Heart left ventricle (tissue), 13 donors: ENCODE results near the gene MIF.

Experiments
- CTCF ChIP-seq, 12 donors: fragments of 200-600 bp; sonication (generic) in 4 of 12; IDR thresholded peaks; one replicate each; pipeline versions ENCODE4 v1.5.0 to v1.8.0; 2018 to 2022; ENCODE audit warnings: antibody characterized with exemption in 12 of 12, mild to moderate bottlenecking in 5 of 12
- POLR2A ChIP-seq, 2 donors: fragments of 450-650 bp; IDR thresholded peaks; one replicate each; pipeline ENCODE4 v1.6.1; 2017; ENCODE audit warnings: antibody characterized with exemption in 2 of 2, mild to moderate bottlenecking in 2 of 2, moderate library complexity in 2 of 2
- donor health status: ischemic (EF 13 %, LVEDD 7.1; RV severe dilation, severe dysfunction).
- donor health status: DM: no; HTN: yes; CAD: no.
- donor health status: DM: no; HTN: no; CAD: no.
- donor health status: ischemic (EF 25% LVEDD 6.9; RV normal size, moderate dysfunction).
- donor health status: ischemic (EF 25% LVEDD 5.7; RV mildly dilated, moderate dysfunction).
- donor health status: ischemic (EF 35%, LVEDD 5.7; RV mildly dilated, moderate dysfunction).
- donor health status: nonischemic (EF 11% LVEDD 7.7; RV severe dilation, severe dysfunction).
- donor health status: DM: yes; HTN: yes; CAD: no.
- donor health status: PGD.
- donor health status: ischemic (EF 29% LVEDD 5.4; RV normal size, mild dysfunction).
- donor health status: nonischemic (EF 23%, LVEDD 6.1; RV moderate dilation, normal function).

- no peak for TF ChIP-seq CTCF (IDR thresholded peaks at IDR 0.05)
- no peak for TF ChIP-seq POLR2A (IDR thresholded peaks at IDR 0.05)
These were observed 19.1 kb downstream of the MIF start for GRCh38 chr22:23913306-23913660.
